GM11168 (cell line): ENCODE data around the gene CTNNB1.

Source experiments
- in situ Hi-C: fragments of 300-500 bp; cut with MboI; formaldehyde crosslinking; loops from one replicate; pipeline ENCODE4 v1.12.0; 2022; ENCODE audit warnings: low sequenced_read_pairs; ENCODE audit not compliant: unreplicated experiment

CTNNB1 gene

DNA sequence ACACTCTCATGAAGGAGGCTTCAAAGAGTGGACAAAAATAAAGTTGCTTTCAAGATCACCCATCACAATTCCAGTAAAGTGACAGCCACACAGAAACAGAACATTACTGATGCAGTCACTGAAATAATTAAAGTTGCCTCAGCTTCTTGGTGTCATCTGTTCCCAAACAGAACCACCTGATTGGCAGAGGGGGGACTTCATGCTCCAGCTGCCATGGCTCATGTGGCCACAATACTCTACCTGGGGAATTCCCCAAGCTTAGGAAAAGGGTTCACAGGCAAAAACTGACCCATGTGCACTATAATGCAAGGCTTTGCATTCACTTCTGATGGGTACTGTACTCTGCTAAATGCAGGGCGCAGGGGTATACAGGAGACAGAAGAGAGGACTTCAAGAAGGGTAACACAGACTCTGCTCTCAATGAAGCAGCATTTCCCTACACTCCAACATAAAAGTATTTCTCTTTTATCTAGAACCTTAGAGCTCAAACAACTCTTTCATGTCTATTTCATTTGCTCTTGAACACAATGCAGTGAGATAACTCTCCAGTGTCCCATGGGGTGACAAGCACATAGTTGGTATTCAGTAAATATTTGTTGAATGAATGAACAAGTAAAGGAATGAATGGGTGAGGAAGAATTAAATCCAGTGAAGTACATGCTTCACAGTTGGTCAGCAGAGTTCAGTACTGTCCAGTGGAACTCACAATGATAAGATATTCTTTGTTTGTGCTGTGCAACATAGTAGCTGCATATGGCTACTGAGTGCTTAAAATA lies 8.6 kb upstream of the CTNNB1 start:
- in situ Hi-C loops, result no loop called here

DNA sequence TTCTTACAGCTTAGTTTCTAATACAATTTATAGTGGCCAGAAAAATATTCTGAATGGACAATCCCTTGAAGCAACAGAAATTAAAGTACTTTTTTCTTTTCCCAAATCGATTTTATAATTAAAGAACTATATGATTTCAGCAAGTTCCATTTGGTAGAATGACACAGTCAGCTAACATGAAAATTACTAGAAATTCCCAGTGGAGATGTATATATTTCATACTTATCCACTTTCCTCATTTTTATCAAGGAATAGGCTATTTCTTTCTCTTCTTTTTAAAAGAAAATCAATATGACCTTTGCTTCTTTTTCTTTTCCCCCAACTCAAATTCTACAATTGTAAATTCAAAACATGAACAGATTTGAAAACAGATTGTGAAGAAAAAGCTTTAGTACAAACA lies 6.4 kb upstream of the CTNNB1 start:
- in situ Hi-C loops, result no loop called here

GRCh38 chr3:41193794-41194539 lies 5.3 kb upstream of the CTNNB1 start:
- in situ Hi-C loops, result no loop called here

GRCh38 chr3:41194701-41195100 lies 4.6 kb upstream of the CTNNB1 start:
- in situ Hi-C loops, result no loop called here

DNA sequence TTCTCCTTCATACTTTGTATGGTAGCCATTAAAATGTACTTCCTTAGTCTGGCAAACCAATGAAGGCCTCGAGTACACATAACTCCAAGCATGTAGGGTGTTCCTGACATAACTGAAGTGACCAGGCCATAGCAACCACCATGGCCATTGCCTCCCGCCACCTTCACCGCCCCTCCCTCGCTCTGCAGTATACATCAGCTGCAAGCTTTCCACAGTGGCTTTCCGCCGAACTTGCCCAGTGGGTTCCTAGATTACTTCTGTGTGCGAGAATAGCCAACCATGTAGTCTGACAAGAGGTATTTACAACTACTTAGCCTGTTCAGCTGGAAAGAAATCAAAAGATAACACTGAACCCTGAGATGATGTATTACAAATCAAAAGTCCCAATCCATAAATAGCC lies 3.4 kb upstream of the CTNNB1 start:
- in situ Hi-C loops, result no loop called here

GRCh38 chr3:41196499-41197410 lies 2.5 kb upstream of the CTNNB1 start:
- in situ Hi-C loops, result no loop called here

- in situ Hi-C loops, result no loop called here
Observed at GRCh38 chr3:41198046-41198445, 1.3 kb upstream of the CTNNB1 start.

DNA sequence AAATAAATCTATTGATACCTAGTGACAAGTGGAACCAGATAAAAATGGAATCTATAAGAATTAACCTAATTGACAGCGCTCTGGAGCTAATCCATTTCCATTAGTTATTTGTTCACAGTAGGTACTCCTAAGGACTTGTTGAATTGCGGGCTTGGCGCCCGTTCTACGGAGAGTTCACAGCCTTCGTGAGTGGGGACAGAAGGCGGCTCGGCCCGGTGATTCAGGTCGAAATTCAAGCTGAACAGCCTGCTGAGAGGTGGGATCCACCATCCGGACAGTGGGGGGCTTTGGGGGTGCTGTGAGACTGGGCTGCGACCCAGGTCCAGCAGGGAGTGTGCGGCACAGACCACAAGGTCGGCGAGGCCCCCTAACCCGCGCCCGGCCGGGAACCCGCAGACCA lies 779 bp upstream of the CTNNB1 start:
- in situ Hi-C loops, result no loop called here

- in situ Hi-C loops, result no loop called here
Observed at GRCh38 chr3:41199866-41200668, 762 bp downstream of the CTNNB1 start.

DNA sequence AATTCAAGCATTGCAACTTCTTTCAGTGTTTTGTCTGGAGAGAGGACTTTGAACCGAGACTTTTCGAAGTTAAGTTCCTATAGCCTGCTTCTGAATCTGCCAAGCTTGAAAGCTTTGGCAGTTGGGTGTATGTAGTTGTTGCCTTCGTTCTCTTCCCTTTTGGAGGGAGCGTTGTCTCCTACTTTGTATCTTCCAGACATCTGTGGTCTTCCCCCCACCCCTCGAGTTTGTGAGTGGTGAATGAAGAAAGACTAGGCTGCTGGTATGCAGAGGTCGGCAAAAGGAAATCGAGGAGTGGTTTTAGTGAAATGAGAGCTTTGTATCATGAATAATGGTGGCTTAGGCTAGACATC lies 1.3 kb downstream of the CTNNB1 start:
- in situ Hi-C loops, result no loop called here

DNA sequence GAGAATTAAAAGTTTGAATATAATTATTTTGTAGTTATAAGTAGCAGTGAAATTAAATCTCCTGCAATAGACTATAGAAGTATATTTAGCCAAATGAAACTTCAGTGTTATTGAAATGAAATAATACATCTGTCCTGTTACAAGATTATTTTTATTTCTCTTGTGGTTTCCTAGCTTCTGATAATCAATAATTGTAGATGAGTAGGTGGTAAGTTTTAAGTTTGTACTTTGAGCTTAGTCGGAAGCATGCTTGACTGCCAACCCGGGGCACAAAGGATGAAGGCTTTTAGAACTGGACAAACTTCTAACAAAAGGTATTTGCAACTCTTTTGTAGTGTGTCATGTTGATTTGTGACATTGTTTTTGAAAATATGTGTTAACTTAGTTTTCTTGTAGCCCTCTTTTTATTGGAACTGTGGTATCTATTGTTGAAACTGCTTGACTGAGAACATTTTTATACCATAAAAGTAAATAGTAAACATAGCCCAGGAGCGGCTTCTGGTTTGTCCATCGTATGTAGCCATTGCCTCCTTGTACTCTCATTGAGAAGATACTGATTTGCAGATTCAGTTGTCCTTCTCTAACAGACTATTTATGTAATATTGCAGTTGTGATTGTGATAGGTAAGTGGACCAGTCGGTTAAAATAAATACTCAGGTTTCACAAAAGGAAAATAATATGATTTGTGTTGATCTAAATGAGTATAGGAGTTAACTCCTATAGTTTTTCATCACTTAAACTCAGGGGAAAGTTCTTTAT lies 2.9 kb downstream of the CTNNB1 start:
- in situ Hi-C loops, result no loop called here

DNA sequence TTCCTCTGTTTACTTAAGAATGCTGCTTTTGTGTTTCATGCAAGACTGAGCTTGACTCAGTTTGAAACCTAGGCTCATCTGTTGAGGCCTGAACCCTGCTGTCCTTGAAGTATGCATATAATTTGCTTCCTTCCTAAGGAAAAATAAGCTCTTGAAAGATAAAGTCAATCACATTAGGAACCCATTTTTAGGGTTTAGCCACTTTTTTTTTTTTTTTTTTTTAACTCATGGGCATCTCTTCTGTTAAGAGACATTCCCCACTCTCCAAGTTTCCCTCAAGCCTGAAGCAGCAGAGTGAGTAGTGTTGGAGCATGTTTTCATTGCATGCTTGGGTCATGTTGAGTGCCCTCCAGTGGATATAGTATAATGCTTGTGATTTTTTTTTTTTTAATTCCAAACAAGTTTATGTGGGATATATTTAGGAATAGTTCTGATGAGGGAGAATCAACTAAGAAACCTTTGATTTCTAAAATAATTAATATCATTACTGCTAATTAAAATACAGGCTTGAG lies 3.6 kb downstream of the CTNNB1 start:
- in situ Hi-C loops, result no loop called here

DNA sequence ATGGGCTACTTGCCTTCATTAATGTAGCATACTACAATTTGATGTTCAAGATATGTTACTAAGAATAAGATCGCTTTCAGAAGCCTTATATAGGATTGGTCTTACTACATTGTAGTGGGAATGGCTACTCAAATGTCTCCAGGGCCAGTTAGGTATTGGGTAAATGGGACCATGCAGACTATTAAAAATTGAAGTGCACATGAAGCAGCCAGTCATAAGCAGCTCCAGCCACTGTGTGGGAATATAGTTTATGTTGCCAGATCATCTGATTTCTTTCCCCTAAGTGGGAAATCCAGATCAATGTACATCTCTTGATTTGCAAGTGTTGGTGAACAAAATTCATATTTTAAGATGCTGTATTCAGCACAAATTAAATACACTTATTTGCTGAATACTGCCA lies 5.1 kb downstream of the CTNNB1 start:
- in situ Hi-C loops, result no loop called here

DNA sequence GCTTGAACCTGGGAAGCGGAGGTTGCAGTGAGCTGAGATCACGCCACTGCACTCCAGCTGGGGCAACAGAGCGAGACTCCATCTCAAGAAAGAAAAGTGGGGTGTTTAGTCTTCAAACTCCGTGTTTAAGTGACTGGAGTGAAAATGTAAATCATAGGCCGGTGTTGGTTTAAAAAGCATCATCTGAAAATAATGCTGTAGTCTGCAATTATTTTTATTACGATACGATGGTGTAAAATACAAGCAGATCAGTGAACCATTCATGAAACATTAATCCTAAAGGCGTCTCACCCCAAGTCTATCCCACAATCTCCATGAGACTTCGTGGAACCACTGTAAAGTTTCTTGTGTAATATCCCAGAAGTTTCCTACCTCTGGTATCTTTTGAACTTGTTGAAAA lies 6.3 kb downstream of the CTNNB1 start:
- in situ Hi-C loops, result no loop called here

- in situ Hi-C loops, result no loop called here
Observed at GRCh38 chr3:41207355-41207754, 8.1 kb downstream of the CTNNB1 start.

- in situ Hi-C loops, result no loop called here
Observed at GRCh38 chr3:41208507-41209220, 9.4 kb downstream of the CTNNB1 start.

DNA sequence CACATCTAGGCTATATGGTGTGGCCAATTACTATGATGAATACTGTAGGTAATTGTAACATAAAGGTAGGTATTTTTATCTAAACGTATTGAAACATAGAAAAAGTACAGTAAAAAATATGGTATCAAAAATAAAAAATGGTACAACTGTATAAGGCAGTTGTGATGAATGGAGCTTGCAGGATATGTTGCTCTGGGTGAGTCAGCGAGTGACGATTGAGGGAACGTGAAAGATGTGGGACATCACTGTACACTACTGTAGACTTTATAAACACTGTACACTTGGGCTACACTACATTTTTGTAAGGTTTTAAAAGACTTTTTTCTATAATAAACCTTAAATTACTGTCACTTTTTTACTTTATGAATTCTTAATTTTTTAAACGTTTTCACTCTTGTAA lies 10.3 kb downstream of the CTNNB1 start:
- in situ Hi-C loops, result no loop called here

DNA sequence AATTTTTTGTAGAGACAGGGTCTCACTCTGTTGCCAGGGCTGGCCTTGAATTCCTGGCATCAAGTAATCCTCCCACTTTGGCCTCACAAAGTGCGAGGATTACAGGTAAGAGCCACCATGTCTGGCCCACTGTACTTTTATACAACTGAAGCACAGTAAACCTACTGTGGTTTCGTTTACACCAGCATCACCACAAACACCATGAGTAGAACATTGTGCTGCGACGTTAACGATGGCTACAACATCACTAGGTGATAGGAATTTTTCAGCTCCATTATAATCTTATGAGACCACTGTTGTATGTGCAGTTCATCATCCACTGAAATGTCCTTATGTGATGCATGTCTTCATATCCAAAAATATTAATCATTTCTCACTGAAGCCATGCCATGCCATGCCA lies 11.7 kb downstream of the CTNNB1 start:
- in situ Hi-C loops, result no loop called here

DNA sequence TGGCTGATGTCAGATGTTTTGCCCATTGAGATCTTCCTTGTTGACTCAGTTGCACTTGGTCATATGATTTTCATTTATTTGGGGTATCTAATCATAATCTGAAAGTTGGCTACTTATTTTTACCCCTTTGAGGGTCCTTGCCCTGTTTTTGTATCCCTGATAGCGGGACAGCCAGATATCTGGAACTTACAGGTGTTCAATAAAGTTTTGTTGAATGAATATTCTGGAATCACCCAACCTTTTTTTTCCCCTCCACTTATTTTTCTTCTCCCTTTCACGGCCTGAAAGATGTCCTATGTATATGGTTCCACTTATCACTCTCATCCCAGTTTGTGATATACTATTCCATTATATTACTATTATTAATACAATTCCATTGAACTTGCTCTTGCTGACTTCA lies 12.8 kb downstream of the CTNNB1 start:
- in situ Hi-C loops, result no loop called here
